Endothelial cell of umbilical vein (primary cell): ENCODE measurements around the gene SLC35E2B. TPM values are rescaled to one million over a fixed set of nuclear protein-coding genes. Genes with fewer than 3 reads are reported as not detected.
"Not testable (repeated sequence)": the region's sequence is repeated elsewhere in the genome, so short reads cannot be mapped to it uniquely, and the experiment has no call there.

Source experiments
- BruUV-seq: library from RNA; stranded (reverse); fragments of 400-500 nt; replicated peaks from 2 replicates; lab custom pipeline; 2021; lab: Mats Ljungman, UMichigan
- CTCF ChIA-PET: fragments of 300-600, 350-600 bp; sonication (Branson Sonifier 250); formaldehyde crosslinking; loops from one replicate; lab custom pipeline; 2021; ENCODE audit warnings: antibody characterized with exemption, inconsistent platforms; lab: Charles Lee
- POLR2A ChIA-PET: fragments of 300-600, 350-600 bp; sonication (Branson Sonifier 250); formaldehyde crosslinking; loops from one replicate; lab custom pipeline; 2021; ENCODE audit warnings: antibody characterized with exemption, inconsistent platforms; lab: Charles Lee
- DNase-seq: peaks from one replicate; pipeline ENCODE4 v3.0.0-alpha.2; 2011; ENCODE audit warnings: low read depth, low spot score
- FAIRE-seq: peaks from 2 replicates; lab custom pipeline; 2011; peaks lifted over from hg19 to GRCh38; lab: Jason Lieb, UNC
- H2AFZ ChIP-seq: 2 replicates; pipeline ENCODE4 v1.6.0; 2012; ENCODE audit warnings: low read depth, low read length, control low read depth, inconsistent platforms
- H3K27ac ChIP-seq: 2 replicates; pipeline ENCODE4 v1.5.1; 2011; ENCODE audit warnings: low read depth, mild to moderate bottlenecking, control low read depth, low read length, moderate library complexity; ENCODE audit not compliant: insufficient read depth
- H3K27me3 ChIP-seq, 2 experiments: 2 replicates each; pipeline versions ENCODE4 v1.6.0 to v1.6.1; 2011; ENCODE audit warnings: low read length in 2 of 2, mixed read lengths in 1 of 2; ENCODE audit not compliant: control insufficient read depth in 2 of 2, insufficient read depth in 2 of 2
- H3K36me3 ChIP-seq, 2 experiments: 2 replicates in 1 of 2; 3 replicates in 1 of 2; pipeline ENCODE4 v1.5.1; 2011; ENCODE audit warnings: low read length in 2 of 2, mild to moderate bottlenecking in 1 of 2, moderate library complexity in 1 of 2; ENCODE audit not compliant: control insufficient read depth in 2 of 2, insufficient read depth in 2 of 2; ENCODE audit errors: extremely low read depth in 1 of 2
- H3K4me1 ChIP-seq: 3 replicates; pipeline ENCODE4 v1.5.1; 2011; ENCODE audit warnings: mild to moderate bottlenecking, low read length; ENCODE audit not compliant: control insufficient read depth, insufficient read depth; ENCODE audit errors: extremely low read depth
- H3K4me2 ChIP-seq: 2 replicates; pipeline ENCODE4 v1.6.1; 2011; ENCODE audit warnings: low read length, control low read depth, mixed read lengths; ENCODE audit not compliant: insufficient read depth
- H3K4me3 ChIP-seq, 3 experiments: fragments of 200-600 bp in 1 of 3; sonication (generic), shearing (Covaris generic) in 1 of 3; replicated peaks in 1 of 3; 2 replicates each; pipeline ENCODE4 v1.5.1; 2011 to 2016; ENCODE audit warnings: control low read depth in 3 of 3, low read length in 3 of 3, mild to moderate bottlenecking in 2 of 3, inconsistent platforms in 1 of 3, low read depth in 1 of 3, moderate library complexity in 1 of 3; ENCODE audit not compliant: insufficient read depth in 1 of 3
- H3K79me2 ChIP-seq: 2 replicates; pipeline ENCODE4 v1.6.0; 2012; ENCODE audit warnings: low read length, inconsistent platforms; ENCODE audit not compliant: control insufficient read depth, insufficient read depth
- H3K9ac ChIP-seq: replicated peaks from 2 replicates; pipeline ENCODE3; 2011; ENCODE audit warnings: low read length, control low read depth; ENCODE audit not compliant: insufficient read depth; ENCODE audit errors: extremely low read depth
- H3K9me1 ChIP-seq: replicated peaks from 3 replicates; pipeline ENCODE4 v1.6.0; 2011; ENCODE audit warnings: mild to moderate bottlenecking, low read length; ENCODE audit not compliant: control insufficient read depth, insufficient read depth; ENCODE audit errors: extremely low read depth
- H3K9me3 ChIP-seq: replicated peaks from 2 replicates; pipeline ENCODE4 v1.5.1; 2012; ENCODE audit warnings: low read length, inconsistent platforms; ENCODE audit not compliant: control insufficient read depth, insufficient read depth
- H4K20me1 ChIP-seq: replicated peaks from 2 replicates; pipeline ENCODE3; 2011; ENCODE audit warnings: mild to moderate bottlenecking, low read length; ENCODE audit not compliant: control insufficient read depth, insufficient read depth; ENCODE audit errors: extremely low read depth
- EZH2 ChIP-seq: IDR thresholded peaks from 2 replicates; pipeline ENCODE4 v1.6.1; 2012; ENCODE audit warnings: borderline replicate concordance, low read depth, mild to moderate bottlenecking, moderate library complexity, low read length, inconsistent platforms; ENCODE audit not compliant: severe bottlenecking
- FOS ChIP-seq: IDR thresholded peaks from 2 replicates; pipeline ENCODE4 v1.6.1; 2011; ENCODE audit warnings: mild to moderate bottlenecking, low read length, moderate library complexity, borderline replicate concordance; ENCODE audit not compliant: insufficient read depth
- GATA2 ChIP-seq: IDR thresholded peaks from 2 replicates; pipeline ENCODE4 v1.7.0; 2011; ENCODE audit warnings: low read depth, mild to moderate bottlenecking, moderate library complexity, mixed read lengths, low read length; ENCODE audit not compliant: insufficient read length, insufficient read depth
- JUN ChIP-seq: IDR thresholded peaks from 2 replicates; pipeline ENCODE4 v1.6.1; 2011; ENCODE audit warnings: borderline replicate concordance, low read depth; ENCODE audit not compliant: insufficient read length, insufficient read depth
- MYC ChIP-seq: IDR thresholded peaks from one replicate; pipeline ENCODE4 v1.6.1; 2011; ENCODE audit warnings: mild to moderate bottlenecking, low read depth, low read length
- POLR2A ChIP-seq: IDR thresholded peaks from 2 replicates; pipeline ENCODE4 v1.6.1; 2012; ENCODE audit warnings: low read depth, mild to moderate bottlenecking, control low read depth, low read length
- POLR2AphosphoS5 ChIP-seq: IDR thresholded peaks from 2 replicates; pipeline ENCODE4 v1.6.1; 2012; ENCODE audit warnings: low read depth, mild to moderate bottlenecking, control low read depth, low read length, moderate library complexity; ENCODE audit not compliant: insufficient read depth
- dilution Hi-C: fragments of 300-500 bp; cut with MboI; formaldehyde crosslinking; loops from one replicate; pipeline ENCODE4 v1.15.0; 2019; ENCODE audit warnings: low sequenced_read_pairs; ENCODE audit not compliant: extremely low pct_ligation_motif_present
- intact Hi-C: fragments of 100-400 bp; cut with micrococcal nuclease; formaldehyde crosslinking; loops from one replicate; pipeline ENCODE4 v1.10.0; 2022
- polyA plus RNA-seq, 4 experiments: library from polyadenylated mRNA; depleted of rRNA in 3 of 4; stranded (reverse) in 3 of 4; unstranded in 1 of 4; fragments of >200 nt; gene quantifications; 2 replicates each; pipeline versions ENCODE4 v1.2.1 to v1.2.3, GENCODE V29; 2011 to 2012; ENCODE audit warnings: missing spikeins in 1 of 4
- total RNA-seq: library from RNA; stranded (reverse); gene quantifications from 2 replicates; pipeline ENCODE4 v1.2.3, GENCODE V29; 2021
- TF ChIP-seq, protein P1 (sequence below): IDR thresholded peaks from 2 replicates; pipeline ENCODE4 v1.6.1; 2011; ENCODE audit not compliant: insufficient read depth, insufficient read length
- TF ChIP-seq, protein P2 (sequence below), 2 donors: IDR thresholded peaks; 1 replicate in 1 of 2; 2 replicates in 1 of 2; pipeline ENCODE4 v1.5.1; 2011; ENCODE audit warnings: low read length in 2 of 2, mild to moderate bottlenecking in 2 of 2, moderate library complexity in 2 of 2, control low read depth in 1 of 2, inconsistent platforms in 1 of 2, low read depth in 1 of 2; ENCODE audit not compliant: insufficient read depth in 1 of 2; ENCODE audit errors: extremely low read depth in 1 of 2

Gene SLC35E2B
- total and polyA plus RNA-seq, 2 donors (not counting 3 experiments of a cell fraction or from before 2014, with no cell fraction given): 28.0 to 51.2 TPM

DNA sequence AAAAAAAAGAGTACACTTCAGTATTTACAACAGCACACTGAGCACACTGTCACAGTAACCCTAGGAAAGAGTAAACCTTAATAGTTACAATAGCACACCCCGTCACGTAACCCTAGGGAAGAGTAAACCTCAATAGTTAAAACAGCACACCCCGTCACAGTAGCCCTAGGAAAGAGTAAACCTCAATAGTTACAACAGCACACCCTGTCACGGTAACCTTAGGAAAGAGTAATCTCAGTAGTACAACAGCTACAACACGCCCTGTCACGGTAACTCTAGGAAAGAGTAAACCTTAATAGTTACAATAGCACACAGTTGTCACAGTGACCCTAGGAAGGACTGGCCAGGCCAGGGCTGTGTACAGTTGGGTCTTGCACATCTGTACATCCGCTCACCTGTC lies 28.6 kb upstream of the SLC35E2B start:
- FAIRE-seq: no peak
- Histone ChIP-seq H3K9ac (no peak overlapping the region), H3K9me1 (no peaks in the 10 kb centered on the region), H4K20me1 (no peaks in the 10 kb centered on the region), H3K79me2 (no peaks in the 10 kb centered on the region), H3K4me1 (no peaks in the 10 kb centered on the region), H2AFZ (no peak overlapping the region), H3K36me3 (peaks cover 0 to 23% of the 10 kb centered on the region in 2 experiments), H3K4me2 (no peak overlapping the region), H3K27ac (no peak overlapping the region), H3K9me3 (no peaks in the 10 kb centered on the region), H3K4me3 (no peak overlapping the region), H3K27me3 (no peaks in the 10 kb centered on the region)
- DNase-seq: no peak
- dilution Hi-C loops (no loop called here), intact Hi-C loops (loop anchor here (5.0 kb wide), 1 partner anchor 64 kb away; the partner anchor contains the start of gene CDK11B)
- no peak for TF ChIP-seq JUN
- no peak for TF ChIP-seq MYC
- TF ChIP-seq, protein P1, sequence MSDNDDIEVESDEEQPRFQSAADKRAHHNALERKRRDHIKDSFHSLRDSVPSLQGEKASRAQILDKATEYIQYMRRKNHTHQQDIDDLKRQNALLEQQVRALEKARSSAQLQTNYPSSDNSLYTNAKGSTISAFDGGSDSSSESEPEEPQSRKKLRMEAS: no peak
- TF ChIP-seq FOS: no peak
- no peak for TF ChIP-seq POLR2AphosphoS5
- TF ChIP-seq, protein P2, sequence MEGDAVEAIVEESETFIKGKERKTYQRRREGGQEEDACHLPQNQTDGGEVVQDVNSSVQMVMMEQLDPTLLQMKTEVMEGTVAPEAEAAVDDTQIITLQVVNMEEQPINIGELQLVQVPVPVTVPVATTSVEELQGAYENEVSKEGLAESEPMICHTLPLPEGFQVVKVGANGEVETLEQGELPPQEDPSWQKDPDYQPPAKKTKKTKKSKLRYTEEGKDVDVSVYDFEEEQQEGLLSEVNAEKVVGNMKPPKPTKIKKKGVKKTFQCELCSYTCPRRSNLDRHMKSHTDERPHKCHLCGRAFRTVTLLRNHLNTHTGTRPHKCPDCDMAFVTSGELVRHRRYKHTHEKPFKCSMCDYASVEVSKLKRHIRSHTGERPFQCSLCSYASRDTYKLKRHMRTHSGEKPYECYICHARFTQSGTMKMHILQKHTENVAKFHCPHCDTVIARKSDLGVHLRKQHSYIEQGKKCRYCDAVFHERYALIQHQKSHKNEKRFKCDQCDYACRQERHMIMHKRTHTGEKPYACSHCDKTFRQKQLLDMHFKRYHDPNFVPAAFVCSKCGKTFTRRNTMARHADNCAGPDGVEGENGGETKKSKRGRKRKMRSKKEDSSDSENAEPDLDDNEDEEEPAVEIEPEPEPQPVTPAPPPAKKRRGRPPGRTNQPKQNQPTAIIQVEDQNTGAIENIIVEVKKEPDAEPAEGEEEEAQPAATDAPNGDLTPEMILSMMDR (IDR thresholded peaks at IDR 0.05; ENCODE audit: extremely low read depth in 1 of 2, insufficient read depth in 1 of 2, low read depth in 1 of 2, low read length in 2 of 2): no peak
- TF ChIP-seq POLR2A: no peak
- TF ChIP-seq GATA2: no peak
- no peak for TF ChIP-seq EZH2
- CTCF ChIA-PET: no interaction called here
- no TSS peak for BruUV-seq
- POLR2A ChIA-PET: no interaction called here

DNA sequence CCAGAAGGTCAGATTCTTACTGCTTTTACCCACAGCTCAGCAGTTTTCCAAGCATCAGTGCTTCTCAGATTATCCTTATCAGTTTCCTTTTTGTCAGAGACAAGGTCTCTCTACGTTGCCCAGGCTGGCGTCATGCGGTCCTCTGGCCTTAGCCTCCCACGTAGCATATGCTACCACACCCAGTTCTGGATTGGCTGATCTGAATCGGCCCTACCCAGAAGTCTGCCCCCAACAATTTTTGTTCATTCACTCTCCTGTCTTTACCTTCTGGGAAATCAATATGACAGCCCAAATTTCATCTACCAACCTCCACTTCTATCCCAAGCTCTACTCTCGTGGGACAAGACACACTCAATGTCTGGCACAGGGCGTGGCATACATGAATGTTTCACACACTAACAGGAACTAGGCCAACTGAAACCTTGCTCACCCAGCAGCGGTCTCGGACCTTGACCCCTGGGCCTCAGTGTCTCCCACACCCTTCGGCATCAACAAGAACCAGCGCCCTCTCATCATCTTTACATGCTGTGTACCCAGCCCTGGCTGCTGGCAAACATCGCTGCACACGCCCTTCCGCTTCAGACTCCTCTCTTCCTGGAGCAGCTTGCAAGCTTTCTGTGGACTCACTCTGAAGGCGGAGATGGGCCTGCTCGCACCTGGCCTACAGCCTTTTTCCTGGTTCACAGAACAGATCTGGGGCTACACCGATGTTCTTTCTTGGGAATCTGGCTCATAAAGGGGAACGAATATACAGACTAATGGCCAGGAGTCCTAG lies 22.7 kb upstream of the SLC35E2B start:
- H2AFZ ChIP-seq, H3K27ac ChIP-seq, CTCF ChIA-PET, BruUV-seq, intact Hi-C loops, H3K9me3 ChIP-seq, POLR2A ChIA-PET, dilution Hi-C loops, H3K79me2 ChIP-seq, H3K4me3 ChIP-seq, H3K9ac ChIP-seq, H4K20me1 ChIP-seq, DNase-seq, H3K27me3 ChIP-seq, H3K4me2 ChIP-seq, H3K4me1 ChIP-seq, H3K9me1 ChIP-seq, FAIRE-seq: not testable (repeated sequence)
- peaks cover 0 to 25% of the 10 kb centered on the region in 2 experiments for H3K36me3 ChIP-seq
